ENCODE results near the gene CEBPA. TPM values are rescaled to one million over a fixed set of nuclear protein-coding genes. Genes with fewer than 3 reads are reported as not detected.

CEBPA gene
- total and polyA plus RNA-seq, 10 of the 15 experiments (the other 5 are each of a cell fraction or from before 2014, with no cell fraction given), result 0.04 to 0.36 (median 0.13) TPM; not detected in 4

DNA sequence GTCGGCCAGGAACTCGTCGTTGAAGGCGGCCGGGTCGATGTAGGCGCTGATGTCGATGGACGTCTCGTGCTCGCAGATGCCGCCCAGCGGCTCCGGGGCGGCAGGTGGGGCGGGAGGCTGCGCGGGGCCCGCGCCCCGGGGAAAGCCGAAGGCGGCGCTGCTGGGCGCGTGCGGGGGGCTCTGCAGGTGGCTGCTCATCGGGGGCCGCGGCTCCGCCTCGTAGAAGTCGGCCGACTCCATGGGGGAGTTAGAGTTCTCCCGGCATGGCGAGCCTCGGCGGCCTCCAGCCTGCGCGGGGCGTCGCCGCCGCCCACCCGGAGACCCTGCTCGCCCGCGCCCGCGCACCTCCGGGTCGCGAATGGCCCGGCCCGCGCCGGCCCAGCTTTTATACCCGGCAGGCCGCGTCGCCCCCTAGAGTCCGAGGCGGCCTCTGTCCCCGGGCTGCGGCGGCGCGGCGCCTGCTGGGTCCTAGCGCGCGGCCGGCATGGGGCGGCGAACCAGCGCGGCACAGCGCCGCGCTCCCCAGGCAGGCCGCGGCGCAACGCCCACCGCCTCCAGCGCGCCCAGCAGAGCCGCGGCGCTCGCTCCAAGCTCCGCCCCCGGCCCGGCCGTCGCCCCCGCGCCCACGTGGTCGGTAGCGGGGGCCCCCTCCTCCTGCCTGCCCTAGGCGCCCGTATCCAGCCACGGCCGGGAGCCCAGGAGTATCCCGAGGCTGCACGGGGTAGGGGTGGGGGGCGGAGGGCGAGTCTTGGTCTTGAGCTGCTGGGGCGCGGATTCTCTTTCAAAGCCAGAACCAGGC, at the start of gene CEBPA (continued):
- TF ChIP-seq NFYA (IDR thresholded peaks at IDR 0.05; ENCODE audit: borderline replicate concordance, low read depth, low read length), result no peak
- TF ChIP-seq SUZ12 (IDR thresholded peaks at IDR 0.05; ENCODE audit: unreplicated experiment), result peak; percentile 12

DNA sequence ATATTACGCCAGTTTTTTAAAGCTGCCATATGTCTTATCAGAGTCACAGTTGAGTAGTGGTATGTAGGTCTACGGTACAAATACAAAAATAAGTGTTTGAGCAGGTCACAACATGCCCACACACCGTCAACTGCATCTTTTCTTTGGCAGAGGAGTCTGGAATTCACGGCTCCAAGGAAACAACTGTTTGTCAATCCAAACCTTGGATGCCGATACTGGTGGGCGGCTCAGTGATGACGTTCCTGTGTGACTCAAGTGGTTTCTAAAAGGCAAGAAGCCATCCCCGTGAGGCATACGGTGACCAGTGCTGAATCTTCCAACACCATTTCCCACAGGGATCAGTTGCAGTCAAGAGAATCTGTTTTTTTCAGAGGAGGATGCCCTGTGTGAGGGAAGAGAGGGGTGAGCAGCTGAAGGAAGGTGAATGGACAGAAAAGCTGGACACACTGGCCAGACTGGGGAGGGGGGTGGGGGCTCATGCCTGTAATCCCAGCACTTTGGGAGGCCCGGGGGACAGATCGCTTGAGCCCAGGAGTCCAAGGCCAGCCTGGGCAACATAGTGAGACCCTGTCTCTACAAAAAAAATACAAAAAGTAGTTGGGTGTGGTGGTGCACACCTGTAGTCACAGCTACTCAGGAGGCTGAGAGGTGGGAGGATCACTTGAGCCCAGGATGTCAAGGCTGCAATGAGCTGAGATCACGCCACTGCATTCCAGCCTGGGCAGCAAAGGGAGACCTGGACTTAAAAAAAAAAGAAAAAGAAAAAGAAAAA, 48.4 kb upstream of the CEBPA start:
- RAD21 ChIA-PET (ENCODE audit: unreplicated experiment), result no interaction called here

More for the DNA sequence above, 48.4 kb upstream of the CEBPA start:
- no TSS peak for BruUV-seq (replicated peaks)
- ChIA-PET SMC1A (ENCODE audit: uncharacterized antibody, unreplicated experiment) (interaction anchor here (1.0 kb wide), 1 partner anchor 31 kb away, joined by 5 read pairs; no protein-coding TSS in a partner anchor), POLR2A (no interaction called here), CTCF (interaction anchor here (0.7 kb wide), 1 partner anchor 60 kb away, joined by 3 read pairs; no protein-coding TSS in a partner anchor)
- WGBS (ENCODE audit: insufficient coverage, insufficient replicate concordance, low lambda C conversion rate, missing lambda C conversion rate), result 52% methylated on average over 12 of the region's 12 CpGs
- no peak for TF ChIP-seq POLR2A (IDR thresholded peaks at IDR 0.05; ENCODE audit: low read depth, low read length)
- TF ChIP-seq, protein P1, sequence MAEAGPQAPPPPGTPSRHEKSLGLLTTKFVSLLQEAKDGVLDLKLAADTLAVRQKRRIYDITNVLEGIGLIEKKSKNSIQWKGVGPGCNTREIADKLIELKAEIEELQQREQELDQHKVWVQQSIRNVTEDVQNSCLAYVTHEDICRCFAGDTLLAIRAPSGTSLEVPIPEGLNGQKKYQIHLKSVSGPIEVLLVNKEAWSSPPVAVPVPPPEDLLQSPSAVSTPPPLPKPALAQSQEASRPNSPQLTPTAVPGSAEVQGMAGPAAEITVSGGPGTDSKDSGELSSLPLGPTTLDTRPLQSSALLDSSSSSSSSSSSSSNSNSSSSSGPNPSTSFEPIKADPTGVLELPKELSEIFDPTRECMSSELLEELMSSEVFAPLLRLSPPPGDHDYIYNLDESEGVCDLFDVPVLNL (IDR thresholded peaks at IDR 0.05; ENCODE audit: low read depth, low read length), result no peak
- no peak for TF ChIP-seq SIX5 (IDR thresholded peaks at IDR 0.05; ENCODE audit: low read depth, low read length, severe bottlenecking)
- TF ChIP-seq NFXL1 (IDR thresholded peaks at IDR 0.05; ENCODE audit: borderline replicate concordance), result no peak
- no peak for TF ChIP-seq JUNB (IDR thresholded peaks at IDR 0.05)
- TF ChIP-seq IRF4 (IDR thresholded peaks at IDR 0.05; ENCODE audit: low read depth, low read length), result no peak
- TF ChIP-seq, protein P2, sequence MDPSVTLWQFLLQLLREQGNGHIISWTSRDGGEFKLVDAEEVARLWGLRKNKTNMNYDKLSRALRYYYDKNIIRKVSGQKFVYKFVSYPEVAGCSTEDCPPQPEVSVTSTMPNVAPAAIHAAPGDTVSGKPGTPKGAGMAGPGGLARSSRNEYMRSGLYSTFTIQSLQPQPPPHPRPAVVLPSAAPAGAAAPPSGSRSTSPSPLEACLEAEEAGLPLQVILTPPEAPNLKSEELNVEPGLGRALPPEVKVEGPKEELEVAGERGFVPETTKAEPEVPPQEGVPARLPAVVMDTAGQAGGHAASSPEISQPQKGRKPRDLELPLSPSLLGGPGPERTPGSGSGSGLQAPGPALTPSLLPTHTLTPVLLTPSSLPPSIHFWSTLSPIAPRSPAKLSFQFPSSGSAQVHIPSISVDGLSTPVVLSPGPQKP (IDR thresholded peaks at IDR 0.05; ENCODE audit: low read depth, low read length), result no peak
- no peak for TF ChIP-seq SIN3A (IDR thresholded peaks at IDR 0.05; ENCODE audit: low read depth, low read length)
- Histone ChIP-seq H3K27me3 (replicated peaks in 1 of 2; ENCODE audit: control insufficient read depth in 2 of 2, insufficient read depth in 2 of 2, low read length in 1 of 2) (no peaks in the 10 kb centered on the region), H3K4me1 (ENCODE audit: control insufficient read depth, insufficient read depth, low read length) (no peaks in the 10 kb centered on the region), H3K79me2 (ENCODE audit: control insufficient read depth, insufficient read depth, low read length) (no peaks in the 10 kb centered on the region), H3K9me3 (replicated peaks; ENCODE audit: control insufficient read depth, insufficient read depth, low read length) (no peaks in the 10 kb centered on the region), H3K9ac (ENCODE audit: control insufficient read depth, insufficient read depth, low read length) (no peak overlapping the region), H3K4me3 (no peak overlapping the region), H3K36me3 (ENCODE audit: control insufficient read depth in 2 of 2, insufficient read depth in 2 of 2, low read length in 1 of 2) (no peaks in the 10 kb centered on the region), H2AFZ (ENCODE audit: control insufficient read depth, low read depth, low read length) (no peak overlapping the region), H4K20me1 (ENCODE audit: control insufficient read depth, insufficient read depth) (no peaks in the 10 kb centered on the region), H3K27ac (ENCODE audit: control insufficient read depth, insufficient read depth) (no peak overlapping the region), H3K4me2 (ENCODE audit: control insufficient read depth, insufficient read depth) (no peak overlapping the region)
- intact Hi-C loops (cut with micrococcal nuclease; ENCODE audit: unreplicated experiment), result no loop called here
- DNase-seq (ENCODE audit: low read depth, low spot score) (no peak), FAIRE-seq (no peak), ATAC-seq (no peak)
- in situ Hi-C loops (cut with MboI), result no loop called here

Data from GM12878 (cell line).